Measurements from ENCODE around the gene SYTL3.

Gene SYTL3

GRCh38 chr6:158703837-158704822 lies 54.3 kb downstream of the SYTL3 start:
- DNase-seq (peak; percentile 77), ATAC-seq (ENCODE audit: insufficient read depth, low read depth) (peak; percentile 99)

DNA sequence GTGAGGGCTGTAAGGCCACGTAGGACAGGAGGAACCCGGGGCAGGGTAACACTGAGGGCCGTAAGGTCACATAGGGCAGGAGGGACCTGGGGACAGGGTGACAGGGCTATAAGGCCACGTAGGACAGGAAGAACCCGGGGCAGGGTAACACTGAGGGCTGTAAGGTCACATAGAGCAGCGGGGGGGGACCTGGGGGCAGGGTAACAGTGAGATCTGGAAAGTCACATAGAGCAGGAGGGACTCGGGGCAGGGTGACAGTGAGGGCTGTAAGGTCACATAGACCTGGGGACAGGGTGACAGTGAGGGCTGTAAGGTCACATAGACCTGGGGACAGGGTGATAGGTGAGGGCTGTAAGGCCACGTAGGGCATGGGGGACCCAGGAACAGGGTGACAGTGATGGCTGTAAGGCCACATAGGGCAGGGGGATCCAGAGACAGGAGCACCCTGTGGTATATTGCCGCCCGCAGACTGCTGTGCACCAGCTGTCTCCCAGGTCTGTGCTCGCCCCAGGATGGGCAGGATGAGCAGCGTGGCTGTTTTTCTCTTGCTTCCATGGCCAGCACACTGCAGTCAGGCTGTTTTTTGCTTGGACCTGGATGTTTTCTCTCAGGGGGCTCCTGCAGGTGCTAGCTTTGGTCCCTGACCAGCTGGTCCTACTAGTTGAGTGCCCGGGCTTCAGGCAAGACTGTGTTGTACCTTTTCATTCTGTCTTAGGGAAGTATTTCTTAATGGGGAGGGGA lies 55.7 kb downstream of the SYTL3 start:
- peaks cover 9% of the 10 kb centered on the region for H3K4me1 ChIP-seq (ENCODE audit: insufficient read depth, low read length)
- H3K4me2 ChIP-seq (ENCODE audit: insufficient read depth, low read length) = no peak overlapping the region
- no peaks in the 10 kb centered on the region for H3K9me3 ChIP-seq (ENCODE audit: insufficient read depth, low read length, severe bottlenecking)
- H3K36me3 ChIP-seq (ENCODE audit: insufficient read depth, low read length) = no peaks in the 10 kb centered on the region
- no peak overlapping the region for H3K9ac ChIP-seq (ENCODE audit: low read depth, low read length)
- TF ChIP-seq EZH2 (IDR thresholded peaks at IDR 0.05; ENCODE audit: borderline replicate concordance, low read depth, low read length, severe bottlenecking) = no peak
- TF ChIP-seq, protein P1, sequence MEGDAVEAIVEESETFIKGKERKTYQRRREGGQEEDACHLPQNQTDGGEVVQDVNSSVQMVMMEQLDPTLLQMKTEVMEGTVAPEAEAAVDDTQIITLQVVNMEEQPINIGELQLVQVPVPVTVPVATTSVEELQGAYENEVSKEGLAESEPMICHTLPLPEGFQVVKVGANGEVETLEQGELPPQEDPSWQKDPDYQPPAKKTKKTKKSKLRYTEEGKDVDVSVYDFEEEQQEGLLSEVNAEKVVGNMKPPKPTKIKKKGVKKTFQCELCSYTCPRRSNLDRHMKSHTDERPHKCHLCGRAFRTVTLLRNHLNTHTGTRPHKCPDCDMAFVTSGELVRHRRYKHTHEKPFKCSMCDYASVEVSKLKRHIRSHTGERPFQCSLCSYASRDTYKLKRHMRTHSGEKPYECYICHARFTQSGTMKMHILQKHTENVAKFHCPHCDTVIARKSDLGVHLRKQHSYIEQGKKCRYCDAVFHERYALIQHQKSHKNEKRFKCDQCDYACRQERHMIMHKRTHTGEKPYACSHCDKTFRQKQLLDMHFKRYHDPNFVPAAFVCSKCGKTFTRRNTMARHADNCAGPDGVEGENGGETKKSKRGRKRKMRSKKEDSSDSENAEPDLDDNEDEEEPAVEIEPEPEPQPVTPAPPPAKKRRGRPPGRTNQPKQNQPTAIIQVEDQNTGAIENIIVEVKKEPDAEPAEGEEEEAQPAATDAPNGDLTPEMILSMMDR (IDR thresholded peaks at IDR 0.05; ENCODE audit: borderline replicate concordance, extremely low read depth, low read length, poor library complexity, severe bottlenecking) = no peak
- no peaks in the 10 kb centered on the region for H4K20me1 ChIP-seq (ENCODE audit: insufficient read depth, low read length)
- peaks cover 15% of the 10 kb centered on the region for H3K27me3 ChIP-seq (ENCODE audit: insufficient read depth, low read length, poor library complexity)
- no peaks in the 10 kb centered on the region for H3K79me2 ChIP-seq (ENCODE audit: insufficient read depth, low read length)
- no peak overlapping the region for H3K4me3 ChIP-seq (ENCODE audit: low read depth in 1 of 2, low read length in 2 of 2)
- DNase-seq (no peak), ATAC-seq (ENCODE audit: insufficient read depth, low read depth) (no peak)
- H3K27ac ChIP-seq (ENCODE audit: low read length) = no peak overlapping the region
- no peak overlapping the region for H2AFZ ChIP-seq (ENCODE audit: low read depth, low read length)

More at GRCh38 chr6:158703837-158704822, 54.3 kb downstream of the SYTL3 start:
- no peaks in the 10 kb centered on the region for H4K20me1 ChIP-seq (ENCODE audit: insufficient read depth, low read length)
- H3K4me1 ChIP-seq (ENCODE audit: insufficient read depth, low read length) = peaks cover 9% of the 10 kb centered on the region
- no peaks in the 10 kb centered on the region for H3K9me3 ChIP-seq (ENCODE audit: insufficient read depth, low read length, severe bottlenecking)
- no peak overlapping the region for H3K27ac ChIP-seq (ENCODE audit: low read length)
- H2AFZ ChIP-seq (ENCODE audit: low read depth, low read length) = peak overlapping the region; percentile 75
- H3K4me2 ChIP-seq (ENCODE audit: insufficient read depth, low read length) = peak overlapping the region; percentile 82
- no peak for TF ChIP-seq EZH2 (IDR thresholded peaks at IDR 0.05; ENCODE audit: borderline replicate concordance, low read depth, low read length, severe bottlenecking)
- TF ChIP-seq, protein P1 (IDR thresholded peaks at IDR 0.05; ENCODE audit: borderline replicate concordance, extremely low read depth, low read length, poor library complexity, severe bottlenecking) = peak; percentile 100
- H3K79me2 ChIP-seq (ENCODE audit: insufficient read depth, low read length) = no peaks in the 10 kb centered on the region
- peak overlapping the region in 1 of 2 experiments; percentile 52; a peak in 2 of 4 replicates for H3K4me3 ChIP-seq (ENCODE audit: low read depth in 1 of 2, low read length in 2 of 2)
- peaks cover 15% of the 10 kb centered on the region for H3K27me3 ChIP-seq (ENCODE audit: insufficient read depth, low read length, poor library complexity)
- H3K9ac ChIP-seq (ENCODE audit: low read depth, low read length) = peak overlapping the region; percentile 44; the same call in 1 of the 2 replicates
- no peaks in the 10 kb centered on the region for H3K36me3 ChIP-seq (ENCODE audit: insufficient read depth, low read length)

- Histone ChIP-seq H3K9ac (ENCODE audit: low read depth, low read length) (no peak overlapping the region), H3K27ac (ENCODE audit: low read length) (no peak overlapping the region)
- no peak for TF ChIP-seq EZH2 (IDR thresholded peaks at IDR 0.05; ENCODE audit: borderline replicate concordance, low read depth, low read length, severe bottlenecking)
- TF ChIP-seq, protein P1 (IDR thresholded peaks at IDR 0.05; ENCODE audit: borderline replicate concordance, extremely low read depth, low read length, poor library complexity, severe bottlenecking) = peak; percentile 32
Observed at GRCh38 chr6:158706369-158706982, 56.6 kb downstream of the SYTL3 start.

More at GRCh38 chr6:158706369-158706982, 56.6 kb downstream of the SYTL3 start:
- H3K9me3 ChIP-seq (ENCODE audit: insufficient read depth, low read length, severe bottlenecking) = no peaks in the 10 kb centered on the region
- H3K27me3 ChIP-seq (ENCODE audit: insufficient read depth, low read length, poor library complexity) = peaks cover 15% of the 10 kb centered on the region
- H3K4me3 ChIP-seq (ENCODE audit: low read depth in 1 of 2, low read length in 2 of 2) = no peak overlapping the region
- no peaks in the 10 kb centered on the region for H3K79me2 ChIP-seq (ENCODE audit: insufficient read depth, low read length)
- H3K36me3 ChIP-seq (ENCODE audit: insufficient read depth, low read length) = no peaks in the 10 kb centered on the region
- H2AFZ ChIP-seq (ENCODE audit: low read depth, low read length) = no peak overlapping the region
- peaks cover 9% of the 10 kb centered on the region for H3K4me1 ChIP-seq (ENCODE audit: insufficient read depth, low read length)
- no peak overlapping the region for H3K4me2 ChIP-seq (ENCODE audit: insufficient read depth, low read length)
- ATAC-seq (ENCODE audit: insufficient read depth, low read depth) (no peak), DNase-seq (no peak)
- no peaks in the 10 kb centered on the region for H4K20me1 ChIP-seq (ENCODE audit: insufficient read depth, low read length)
